T-helper 2 cell treated with Interferon-gamma antibody and Interleukin-4, amounts not matched to agents 100 ng/mL and 5 ng/mL, for 36 hours (primary cell): Measurements from ENCODE around the gene KATNB1. TPM values are rescaled to one million over a fixed set of nuclear protein-coding genes. Genes with fewer than 3 reads are reported as not detected.
"Not testable (repeated sequence)": the region's sequence is repeated elsewhere in the genome, so short reads cannot be mapped to it uniquely, and the experiment has no call there.

Experiments used
- intact Hi-C: fragments of 100-400 bp; cut with micrococcal nuclease; formaldehyde crosslinking; loops from one replicate; pipeline ENCODE4 v1.15.1; 2023
- total RNA-seq: library from RNA; stranded (reverse); gene quantifications from 2 replicates; pipeline ENCODE4 v1.2.3, GENCODE V29; 2022

Gene KATNB1
- total RNA-seq, 1 donor from 2014 or later: 30.5 TPM

DNA sequence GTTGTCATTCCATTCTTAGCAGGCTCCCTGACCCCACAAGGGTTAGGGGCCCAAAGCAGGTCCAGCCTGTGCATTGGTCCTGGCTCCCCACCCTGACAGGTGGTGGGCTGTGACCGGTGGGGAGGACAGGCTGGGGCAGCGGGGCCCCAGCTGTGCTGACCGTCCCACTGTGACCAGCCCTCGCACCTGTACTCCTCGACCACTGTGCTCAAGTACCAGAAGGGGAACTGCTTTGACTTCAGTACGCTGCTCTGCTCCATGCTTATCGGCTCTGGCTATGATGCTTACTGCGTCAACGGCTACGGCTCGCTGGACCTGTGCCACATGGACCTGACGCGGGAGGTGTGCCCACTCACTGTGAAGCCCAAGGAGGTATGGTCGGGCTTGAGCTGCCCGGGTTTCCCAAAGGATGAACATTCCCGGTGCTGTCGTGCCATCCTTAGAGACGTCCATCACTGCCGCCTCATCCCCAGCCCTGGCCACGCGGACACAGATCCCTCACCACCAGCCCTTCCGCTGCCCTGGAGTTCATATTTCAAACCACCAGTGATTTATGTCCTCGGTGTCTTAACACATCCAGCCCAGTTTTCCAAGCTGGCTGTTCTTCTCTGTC lies 33.7 kb upstream of the KATNB1 start:
- intact Hi-C loops: no loop called here

DNA sequence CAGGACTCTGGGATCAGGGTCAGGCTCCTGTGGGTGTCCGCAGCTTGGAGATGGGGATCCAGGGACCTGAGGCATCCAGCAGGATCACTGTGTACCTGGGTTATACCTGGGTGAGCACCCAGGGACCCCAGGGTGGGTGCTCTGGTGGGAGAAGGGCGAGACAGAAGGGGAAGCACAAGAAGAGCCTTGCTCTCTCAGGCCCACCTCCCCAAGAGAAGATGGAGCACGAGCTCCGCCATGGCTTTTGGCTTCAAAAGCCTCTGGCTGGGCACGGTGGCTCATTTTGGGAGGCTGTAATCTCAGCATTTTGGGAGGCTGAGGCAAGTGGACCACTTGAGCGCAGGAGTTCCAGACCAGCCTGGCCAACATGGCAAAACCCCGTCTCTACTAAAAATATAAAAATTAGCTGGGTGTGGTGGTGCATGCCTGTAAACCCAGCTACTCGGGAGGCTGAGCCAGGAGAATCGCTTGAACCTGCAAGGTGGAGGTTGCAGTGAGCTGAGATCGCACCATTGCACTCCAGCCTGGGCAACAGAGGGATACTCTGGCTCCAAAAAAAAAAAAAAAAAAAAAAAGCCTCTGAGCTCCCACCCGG lies 32.1 kb upstream of the KATNB1 start:
- intact Hi-C loops: no loop called here

DNA sequence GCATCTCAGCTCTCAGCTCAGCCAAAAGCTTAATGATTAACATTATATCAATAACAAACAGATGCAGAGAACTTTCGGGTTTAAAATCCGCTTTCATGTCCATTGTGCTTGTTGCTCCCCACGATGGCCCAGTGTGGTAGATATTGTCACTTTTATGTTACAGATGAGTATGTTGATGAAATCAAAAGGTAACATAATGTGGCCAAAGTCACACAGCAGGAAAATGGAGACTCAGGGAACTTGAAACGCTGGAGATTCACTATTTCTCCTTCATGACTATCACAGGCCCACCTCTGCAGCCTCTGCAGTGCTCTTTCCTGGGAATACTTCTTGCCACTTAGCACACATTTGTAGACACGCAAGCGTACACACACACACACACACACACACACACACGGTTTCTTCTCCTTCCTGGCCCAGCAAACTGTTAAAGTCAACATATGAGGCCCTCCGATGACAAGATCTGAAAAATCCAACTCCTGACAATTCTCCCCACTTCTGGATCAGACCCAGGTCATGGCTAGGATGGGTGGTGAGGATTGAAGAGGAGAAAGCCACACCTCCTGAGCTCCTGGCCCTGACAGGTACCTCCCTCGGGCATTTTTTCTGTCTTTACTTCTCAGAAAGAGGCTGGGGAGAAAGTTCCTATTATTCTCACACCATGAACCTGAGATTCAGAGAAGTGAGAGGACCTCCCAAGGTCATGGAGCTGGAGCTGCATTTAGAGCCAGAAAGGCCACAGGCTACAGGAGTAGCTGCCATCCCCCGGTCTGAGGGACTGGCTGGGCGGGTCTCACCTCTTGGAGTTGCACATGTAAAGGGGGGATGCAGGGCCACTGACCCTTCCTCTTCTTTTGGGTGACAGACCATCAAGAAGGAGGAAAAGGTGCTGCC lies 31.3 kb upstream of the KATNB1 start:
- intact Hi-C loops: no loop called here

DNA sequence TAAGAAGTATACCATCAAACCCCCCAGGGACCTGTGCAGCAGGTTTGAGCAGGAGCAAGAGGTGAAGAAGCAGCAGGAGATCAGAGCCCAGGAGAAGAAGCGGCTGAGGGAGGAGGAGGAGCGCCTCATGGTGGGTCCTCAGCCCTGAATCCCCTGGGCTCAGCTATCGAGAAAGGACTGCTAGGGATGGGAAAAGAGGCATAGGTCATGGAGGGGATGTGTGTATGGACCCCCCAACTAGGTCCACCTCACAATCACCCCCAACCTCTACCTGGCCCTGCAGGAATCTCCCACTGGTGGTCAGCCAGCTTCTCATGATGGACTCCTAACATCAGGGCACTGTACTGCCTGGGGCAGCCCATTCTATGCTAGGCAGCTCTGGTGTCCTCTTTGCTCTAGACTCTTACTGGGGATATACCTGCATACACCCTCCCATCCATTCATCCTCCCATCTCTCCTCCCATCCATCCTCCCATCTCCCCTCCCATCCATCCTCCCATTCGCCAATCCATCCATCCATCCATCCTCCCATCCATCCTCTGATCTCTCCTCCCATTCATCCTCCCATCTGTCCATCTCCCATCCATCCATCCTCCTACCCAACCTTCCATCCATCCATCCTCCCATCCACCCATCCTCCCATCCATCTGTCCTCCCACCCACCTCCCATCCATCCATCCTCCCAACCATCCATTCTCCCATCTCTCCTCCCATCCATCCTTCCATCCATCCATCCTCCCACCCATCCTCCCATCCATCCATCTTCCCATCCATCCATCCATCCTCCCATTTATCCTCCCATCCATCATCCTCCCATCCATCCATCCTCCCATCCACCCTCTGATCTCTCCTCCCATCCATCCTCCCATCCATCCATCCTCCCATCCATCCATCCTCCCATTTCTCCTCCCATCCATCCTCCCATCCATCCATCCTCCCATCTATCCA lies 30.4 kb upstream of the KATNB1 start:
- intact Hi-C loops: no loop called here

DNA sequence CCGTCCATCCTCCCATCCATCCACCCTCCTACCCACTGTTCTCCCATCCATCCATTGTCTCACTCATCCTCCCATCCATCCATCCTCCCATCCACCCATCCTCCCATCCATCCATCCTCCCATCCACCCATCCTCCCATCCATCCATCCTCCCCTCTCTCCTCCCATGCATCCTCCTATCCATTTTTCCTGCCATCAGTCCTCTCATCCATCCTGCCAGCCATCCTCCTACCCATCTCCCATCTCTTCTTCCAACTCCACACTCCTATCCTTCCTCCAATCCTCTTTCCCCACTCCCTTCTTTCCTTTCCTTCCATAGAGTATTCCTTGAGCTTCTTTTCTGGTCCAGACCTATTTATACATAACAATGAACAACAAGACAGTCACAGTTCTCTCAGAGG lies 28.9 kb upstream of the KATNB1 start:
- intact Hi-C loops: no loop called here

DNA sequence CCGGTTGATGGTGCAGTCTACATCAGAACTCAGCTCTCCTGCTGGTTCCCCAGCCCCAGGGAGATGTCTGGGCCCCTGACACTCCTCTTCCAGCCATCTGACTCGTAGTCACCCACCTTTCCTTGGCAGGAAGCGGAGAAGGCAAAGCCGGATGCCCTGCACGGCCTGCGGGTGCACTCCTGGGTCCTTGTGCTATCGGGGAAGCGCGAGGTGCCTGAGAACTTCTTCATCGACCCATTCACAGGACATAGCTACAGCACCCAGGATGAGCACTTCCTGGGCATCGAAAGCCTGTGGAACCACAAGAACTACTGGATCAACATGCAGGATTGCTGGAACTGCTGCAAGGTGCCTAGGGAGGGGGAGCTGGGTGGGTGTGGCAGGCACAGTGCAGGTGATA lies 28.2 kb upstream of the KATNB1 start:
- intact Hi-C loops: no loop called here

DNA sequence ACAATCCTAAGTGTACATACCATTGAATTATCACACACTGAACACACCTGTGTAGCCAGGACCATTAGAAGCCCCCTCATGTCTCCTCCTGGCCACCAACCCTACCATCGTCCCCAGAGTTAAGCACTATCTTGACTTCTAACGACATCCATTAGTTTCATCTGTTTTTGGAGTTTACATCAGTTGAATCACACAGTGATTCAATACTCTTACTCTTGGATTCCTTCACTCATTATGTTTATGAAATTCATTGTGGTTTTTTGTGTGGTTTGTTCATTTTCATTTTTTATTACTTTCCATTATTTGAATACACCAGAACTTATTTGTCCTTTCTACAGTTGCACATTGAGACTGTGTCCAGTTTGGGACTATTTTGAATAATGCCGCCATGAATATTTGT lies 27.4 kb upstream of the KATNB1 start:
- intact Hi-C loops: no loop called here

DNA sequence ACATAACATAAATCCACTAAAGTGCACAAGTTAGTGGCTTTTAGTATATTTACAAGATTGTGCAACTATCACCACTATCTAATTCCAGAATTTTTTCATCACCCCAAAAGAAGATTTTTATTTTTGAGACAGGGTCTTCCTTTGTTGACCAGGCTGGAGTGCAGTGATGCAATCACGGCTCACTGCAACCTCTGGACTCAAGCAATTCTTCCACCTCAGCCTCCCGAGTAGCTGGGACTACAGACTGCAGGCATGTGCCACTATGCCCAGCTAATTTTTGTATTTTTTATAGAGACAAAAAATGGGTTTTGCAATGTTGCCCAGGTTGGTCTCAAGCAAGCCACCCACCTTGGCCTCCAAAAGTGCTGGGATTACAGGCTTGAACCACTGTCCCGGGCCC lies 25.9 kb upstream of the KATNB1 start:
- intact Hi-C loops: no loop called here

DNA sequence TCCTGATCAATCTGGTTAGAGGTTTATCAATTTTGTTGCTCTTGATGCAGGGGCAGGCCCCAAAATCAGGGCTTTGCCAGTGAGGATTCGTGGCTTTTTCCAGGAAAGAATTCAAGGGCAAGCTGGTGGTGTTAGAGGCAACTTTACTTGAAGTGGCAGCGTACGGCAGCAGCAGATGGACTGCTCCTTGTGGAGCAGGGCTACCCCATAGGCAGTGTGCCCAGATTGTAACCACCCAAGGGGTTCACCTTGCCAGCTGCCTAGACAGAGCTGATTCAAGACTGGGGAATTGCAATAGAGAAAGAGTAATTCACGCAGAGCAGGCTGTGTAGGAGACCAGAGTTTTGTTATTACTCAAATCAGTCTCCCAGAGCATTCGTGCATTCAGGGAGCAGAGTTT lies 24.2 kb upstream of the KATNB1 start:
- intact Hi-C loops: no loop called here

DNA sequence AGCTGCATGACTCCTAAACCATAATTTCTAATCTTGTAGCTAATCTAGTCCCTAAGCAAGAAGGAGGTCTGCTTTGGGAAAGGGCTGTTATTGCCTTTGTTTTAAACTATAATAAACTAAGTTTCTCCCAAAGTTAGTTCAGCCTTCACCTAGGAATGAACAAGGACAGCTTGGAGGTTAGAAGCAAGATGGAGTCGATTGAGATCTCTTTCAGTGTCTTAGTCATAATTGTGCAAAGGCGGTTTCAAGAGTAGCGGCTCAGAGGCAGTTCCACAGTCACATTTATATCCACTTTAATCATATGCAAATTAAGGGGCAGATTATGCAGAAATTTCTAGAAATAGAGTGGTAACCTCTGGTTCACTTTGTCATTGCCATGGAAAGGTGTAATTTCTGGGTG lies 23.6 kb upstream of the KATNB1 start:
- intact Hi-C loops: no loop called here

DNA sequence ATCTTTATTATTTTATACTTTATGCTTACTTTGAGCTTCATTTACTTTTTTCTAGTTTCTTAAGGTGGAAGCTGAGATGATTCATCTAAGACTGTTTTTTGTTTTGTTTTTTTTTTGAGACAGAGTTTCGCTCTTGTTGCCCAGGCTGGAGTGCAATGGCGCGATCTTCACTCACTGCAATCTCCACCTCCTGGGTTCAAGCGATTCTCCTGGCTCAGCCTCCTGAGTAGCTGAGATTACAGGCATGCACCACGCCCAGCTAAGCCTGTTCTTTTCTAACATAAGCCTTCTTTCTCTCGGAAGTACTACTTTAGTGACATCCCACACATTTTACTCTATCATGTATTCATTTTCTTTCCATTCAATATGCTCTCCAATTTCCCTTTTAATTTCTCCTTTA lies 23.0 kb upstream of the KATNB1 start:
- intact Hi-C loops: not testable (repeated sequence)

DNA sequence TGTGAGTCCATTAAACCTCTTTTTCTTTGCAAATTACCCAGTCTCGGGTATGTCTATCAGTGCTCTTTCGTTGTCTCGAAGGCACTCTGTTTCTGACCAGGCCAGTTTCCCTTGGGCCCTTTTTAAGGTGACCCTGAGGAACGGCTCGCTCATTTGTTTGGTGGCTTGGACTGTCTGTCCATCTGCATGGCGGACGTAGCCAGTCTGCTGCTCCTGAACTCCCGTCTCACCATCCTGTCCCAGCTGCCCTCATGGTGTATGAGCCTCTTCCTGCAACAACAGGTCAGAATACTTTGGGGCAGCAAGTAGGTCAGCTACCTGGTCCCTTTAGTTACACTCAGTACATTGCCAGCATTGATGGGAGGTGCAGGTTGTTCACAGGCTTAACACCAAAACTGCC lies 22.0 kb upstream of the KATNB1 start:
- intact Hi-C loops: no loop called here

DNA sequence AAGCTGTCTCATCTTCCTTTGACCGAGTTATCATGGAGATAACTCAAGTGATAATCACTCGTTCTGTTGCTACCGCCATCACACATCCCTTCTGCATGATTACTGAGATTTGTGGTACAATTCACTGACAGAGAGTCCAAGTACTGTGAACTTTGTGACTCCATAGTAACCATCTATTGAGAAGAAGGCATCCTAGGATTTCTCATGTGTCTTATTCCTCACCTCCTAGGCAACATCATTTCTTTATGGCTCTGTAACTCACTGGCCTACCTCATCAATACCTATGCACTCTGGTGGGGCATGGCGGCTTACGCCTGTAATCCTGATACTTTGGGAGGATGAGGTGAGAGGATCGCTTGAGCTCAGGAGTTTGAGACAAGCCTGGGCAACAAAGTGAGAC lies 21.5 kb upstream of the KATNB1 start:
- intact Hi-C loops: no loop called here

DNA sequence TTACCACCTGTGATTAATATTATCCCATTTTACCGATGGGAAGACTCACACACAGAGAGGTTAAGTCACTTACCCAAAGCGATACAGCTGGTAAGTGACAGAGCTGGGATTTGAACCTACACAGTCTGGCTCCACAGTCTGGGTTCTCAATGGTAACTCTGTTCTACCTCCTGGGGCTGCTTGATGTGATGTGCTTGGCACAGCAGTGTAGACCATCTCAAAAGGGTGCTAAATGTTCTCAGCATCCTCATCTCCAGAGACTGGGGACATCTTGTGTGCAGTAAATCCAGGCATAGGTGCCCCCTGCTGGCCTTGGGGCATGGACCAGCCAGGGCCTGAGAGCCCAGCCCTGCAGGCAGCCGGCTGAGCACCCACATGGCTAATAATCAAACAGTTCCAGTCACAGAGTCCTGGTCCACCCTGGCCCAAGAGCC lies 15.4 kb upstream of the KATNB1 start:
- intact Hi-C loops: loop anchor here (1.0 to 5.0 kb wide), 3 partner anchors 73 to 144 kb away; no protein-coding TSS in a partner anchor

DNA sequence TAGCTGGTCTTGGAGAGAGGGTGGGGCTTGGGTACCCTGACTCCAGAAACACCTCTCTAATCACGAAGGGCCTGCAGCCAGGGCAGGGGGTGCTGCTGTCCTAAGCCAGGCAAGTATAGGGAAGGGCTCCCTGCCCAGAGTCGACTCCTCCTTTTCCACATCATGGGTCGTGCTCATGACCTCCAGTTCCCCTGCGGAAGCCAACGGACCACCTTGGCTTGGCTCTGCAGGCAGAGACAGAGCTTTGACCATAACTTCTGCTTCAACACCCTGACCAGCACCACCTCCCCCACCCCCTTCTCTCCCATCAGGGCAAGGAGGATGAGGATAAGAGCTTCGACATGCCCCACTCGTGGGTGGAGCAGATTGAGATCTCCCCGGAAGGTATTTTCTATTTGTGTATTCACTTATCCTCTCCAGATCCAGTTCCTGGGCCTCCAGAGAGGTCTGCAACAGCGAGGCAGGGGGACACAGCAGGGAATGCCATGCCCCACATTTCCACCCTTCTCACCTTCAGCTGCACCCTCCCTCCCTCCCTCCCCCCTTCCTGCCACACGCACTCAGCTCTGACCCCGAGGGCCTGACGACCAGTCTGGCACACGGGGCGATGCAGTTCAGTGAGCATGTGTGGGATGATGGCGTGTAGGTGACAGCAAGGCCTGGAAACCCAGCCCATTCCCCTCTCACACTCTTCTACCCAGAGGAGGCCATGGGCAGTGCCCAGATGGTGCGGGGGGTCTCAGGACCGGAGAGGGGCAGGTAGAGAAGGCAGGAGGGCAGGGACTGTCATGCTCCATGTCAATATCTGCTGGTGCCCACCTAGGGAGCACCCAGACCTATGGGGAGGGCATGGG lies 14.0 kb upstream of the KATNB1 start:
- intact Hi-C loops: loop anchor here (5.0 kb wide), 2 partner anchors 74 to 129 kb away; no protein-coding TSS in a partner anchor

DNA sequence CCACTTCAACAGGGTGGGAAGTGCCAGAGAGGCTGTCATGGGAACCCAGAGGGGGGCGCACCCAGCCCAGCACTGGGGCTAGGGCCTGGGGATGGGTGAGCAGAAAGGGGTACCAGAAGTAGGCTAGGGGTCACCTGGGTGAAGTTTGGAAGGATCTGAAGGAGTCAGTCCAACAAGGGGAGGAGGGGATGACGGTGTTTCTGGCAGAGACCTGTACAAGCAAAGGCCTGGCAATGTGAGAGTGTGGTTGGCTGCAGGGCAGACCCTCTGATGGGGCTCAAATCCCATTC lies 13.4 kb upstream of the KATNB1 start:
- intact Hi-C loops: loop anchor here (5.0 kb wide), 2 partner anchors 75 to 130 kb away; no protein-coding TSS in a partner anchor

DNA sequence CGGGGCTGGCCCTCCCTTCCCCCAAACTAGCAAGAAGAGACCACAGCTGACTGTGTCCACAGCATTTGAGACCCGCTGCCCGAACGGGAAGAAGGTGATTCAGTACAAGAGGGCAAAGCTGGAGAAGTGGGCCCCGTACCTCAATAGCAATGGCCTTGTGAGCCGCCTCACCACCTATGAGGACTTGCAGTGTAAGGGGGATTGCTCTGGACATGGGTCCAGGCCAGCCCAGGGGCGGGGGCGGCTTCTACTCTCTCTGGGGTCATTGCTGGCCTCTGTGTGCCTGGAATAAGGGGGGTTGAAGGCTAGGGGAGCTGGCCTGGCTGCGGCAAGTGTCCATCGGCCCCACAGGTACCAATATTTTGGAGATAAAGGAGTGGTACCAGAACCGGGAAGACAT lies 12.9 kb upstream of the KATNB1 start:
- intact Hi-C loops: loop anchor here (5.0 kb wide), 2 partner anchors 75 to 130 kb away; no protein-coding TSS in a partner anchor

DNA sequence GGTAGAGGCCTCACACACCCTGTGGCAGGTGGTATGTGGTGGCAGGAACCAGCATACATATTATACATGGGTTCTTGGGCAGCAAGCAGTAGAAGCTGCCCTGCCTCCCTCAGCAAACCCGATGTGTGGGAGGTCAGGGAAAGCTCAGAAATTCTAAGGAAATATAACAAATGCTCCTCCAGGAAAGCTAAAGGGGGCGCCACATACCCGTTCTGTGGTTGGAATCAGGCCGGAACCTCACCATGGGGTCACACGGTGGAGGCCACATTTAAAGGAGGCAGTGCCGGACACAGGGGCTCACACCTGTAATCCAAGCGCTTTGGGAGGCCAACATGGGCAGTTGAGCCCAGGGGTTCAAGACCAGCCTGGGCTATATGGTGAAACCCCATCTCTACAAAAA lies 12.4 kb upstream of the KATNB1 start:
- intact Hi-C loops: loop anchor here (5.0 kb wide), 2 partner anchors 76 to 131 kb away; no protein-coding TSS in a partner anchor

DNA sequence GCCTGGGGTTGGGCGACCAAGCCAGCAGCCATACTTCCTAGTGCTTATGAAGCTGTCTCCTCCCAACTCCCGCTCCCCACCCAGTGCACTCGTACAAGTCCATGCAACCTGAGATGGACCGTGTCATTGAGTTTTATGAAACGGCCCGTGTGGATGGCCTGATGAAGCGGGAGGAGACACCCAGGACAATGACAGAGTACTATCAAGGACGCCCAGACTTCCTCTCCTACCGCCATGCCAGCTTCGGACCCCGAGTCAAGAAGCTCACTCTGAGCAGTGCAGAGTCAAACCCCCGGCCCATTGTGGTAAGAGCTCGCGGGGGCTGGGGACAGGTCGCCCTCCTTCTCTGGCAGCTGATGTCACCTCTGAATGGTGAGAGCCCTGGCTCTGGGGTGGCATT lies 11.0 kb upstream of the KATNB1 start:
- intact Hi-C loops: loop anchor here (5.0 kb wide), 2 partner anchors 77 to 132 kb away; no protein-coding TSS in a partner anchor

DNA sequence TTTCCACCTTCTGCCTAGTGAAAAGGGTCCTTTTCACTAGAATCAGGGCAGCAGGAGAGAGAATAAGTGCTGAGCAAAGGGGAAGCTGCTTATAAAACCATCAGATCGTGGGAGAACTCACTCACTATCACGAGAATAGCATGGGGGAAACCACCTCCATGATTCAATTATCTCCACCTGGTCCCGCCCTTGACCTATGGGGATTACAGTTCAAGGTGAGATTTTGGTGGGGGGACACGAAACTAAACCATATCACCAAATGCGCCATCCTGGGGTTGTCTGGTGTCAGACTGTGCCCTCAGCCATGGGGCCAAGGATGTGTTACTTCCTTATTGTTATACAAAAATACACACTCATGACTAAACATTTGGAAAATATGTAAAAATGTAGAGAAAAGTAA lies 10.4 kb upstream of the KATNB1 start:
- intact Hi-C loops: no loop called here
